ACHN (cell line): ENCODE measurements around the gene PCID2.
"Not testable (repeated sequence)": the region's sequence is repeated elsewhere in the genome, so short reads cannot be mapped to it uniquely, and the experiment has no call there.

Experiments
- DNase-seq: peaks from one replicate; pipeline ENCODE4 v3.0.0-alpha.2; 2015
- in situ Hi-C: cut with HindIII; loops from 2 replicates; pipeline ENCODE4 v1.10.0; 2017; ENCODE audit warnings: low sequenced_read_pairs, low pct_ligation_motif_present, low pct_unique_long_range_greater_than_20kb

Gene PCID2

DNA sequence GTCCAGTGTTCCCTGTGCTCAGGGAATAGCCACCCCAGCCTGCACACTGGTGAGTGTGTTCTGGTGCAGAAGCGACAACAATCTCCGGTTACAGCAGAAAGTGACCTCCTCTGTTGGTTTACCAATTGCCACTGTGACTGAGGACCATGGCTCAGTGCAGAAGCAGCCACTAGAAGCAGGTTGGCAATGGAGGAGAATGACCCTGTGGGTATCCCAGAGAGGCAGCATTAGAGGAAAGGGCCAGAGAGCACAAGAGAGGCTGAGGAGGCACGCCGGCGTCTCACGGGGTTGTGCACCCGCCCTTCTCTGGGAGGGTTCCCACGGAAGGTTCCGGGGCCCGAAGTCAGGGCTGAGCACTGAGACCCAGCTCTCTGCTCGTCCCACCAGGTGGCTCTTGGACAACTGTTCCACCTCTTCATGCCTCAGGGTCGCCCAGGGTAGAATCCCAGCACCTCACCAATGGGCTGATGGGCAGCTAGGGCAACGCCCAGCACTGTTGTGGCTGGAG, 36.0 kb downstream of the PCID2 start:
- no peak for DNase-seq
- in situ Hi-C loops: no loop called here

DNA sequence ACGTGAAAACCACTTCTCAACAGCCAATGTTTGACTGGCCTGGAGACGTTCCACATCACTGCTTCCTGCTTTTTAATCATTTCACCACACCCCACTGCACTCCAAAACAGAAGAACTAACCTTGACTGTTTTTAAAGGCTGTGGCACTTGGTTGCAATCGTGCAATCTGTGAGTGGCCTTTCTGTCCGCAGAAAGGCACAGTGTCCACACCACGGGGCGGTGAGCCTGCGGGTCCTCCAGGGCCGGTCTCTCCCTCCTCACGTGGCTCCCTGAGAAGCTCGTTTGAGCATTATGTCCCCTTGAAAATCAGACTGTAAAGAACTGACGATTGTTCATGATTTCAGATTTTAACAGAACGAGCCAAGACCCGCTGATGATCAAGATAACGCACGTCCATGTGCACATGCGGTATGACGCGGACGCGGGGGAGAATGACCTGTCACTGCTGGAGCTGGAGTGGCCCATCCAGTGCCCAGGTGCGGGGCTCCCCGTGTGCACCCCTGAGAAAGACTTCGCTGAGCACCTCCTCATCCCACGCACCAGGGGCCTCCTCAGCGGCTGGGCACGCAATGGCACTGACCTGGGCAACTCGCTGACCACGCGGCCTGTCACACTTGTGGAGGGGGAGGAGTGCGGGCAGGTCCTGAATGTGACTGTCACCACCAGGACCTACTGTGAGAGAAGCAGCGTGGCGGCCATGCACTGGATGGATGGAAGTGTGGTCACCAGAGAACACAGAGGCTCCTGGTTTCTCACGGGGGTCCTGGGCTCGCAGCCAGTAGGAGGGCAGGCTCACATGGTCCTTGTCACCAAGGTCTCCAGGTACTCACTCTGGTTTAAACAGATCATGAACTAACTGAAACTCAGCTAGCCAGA, 37.0 kb downstream of the PCID2 start:
- no peak for DNase-seq
- in situ Hi-C loops: no loop called here

DNA sequence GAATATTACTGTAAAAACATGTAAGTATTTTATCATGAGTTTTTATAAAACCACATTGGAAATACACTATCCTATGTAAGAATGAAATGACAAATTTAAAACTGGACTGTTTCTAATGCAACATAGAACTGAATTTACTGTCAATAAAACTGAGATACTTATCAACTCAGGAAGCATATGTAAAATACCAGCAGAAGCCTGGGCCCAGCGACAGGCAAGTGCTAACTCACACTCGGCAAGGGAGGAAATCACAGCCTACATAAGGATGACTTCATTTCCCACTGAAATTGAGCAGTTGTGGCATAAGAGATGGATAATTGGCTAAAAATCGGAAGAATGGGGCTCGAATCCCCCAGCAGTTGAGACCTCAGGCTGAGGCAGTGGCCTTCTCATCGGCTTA, 38.0 kb downstream of the PCID2 start:
- no peak for DNase-seq
- in situ Hi-C loops: no loop called here

DNA sequence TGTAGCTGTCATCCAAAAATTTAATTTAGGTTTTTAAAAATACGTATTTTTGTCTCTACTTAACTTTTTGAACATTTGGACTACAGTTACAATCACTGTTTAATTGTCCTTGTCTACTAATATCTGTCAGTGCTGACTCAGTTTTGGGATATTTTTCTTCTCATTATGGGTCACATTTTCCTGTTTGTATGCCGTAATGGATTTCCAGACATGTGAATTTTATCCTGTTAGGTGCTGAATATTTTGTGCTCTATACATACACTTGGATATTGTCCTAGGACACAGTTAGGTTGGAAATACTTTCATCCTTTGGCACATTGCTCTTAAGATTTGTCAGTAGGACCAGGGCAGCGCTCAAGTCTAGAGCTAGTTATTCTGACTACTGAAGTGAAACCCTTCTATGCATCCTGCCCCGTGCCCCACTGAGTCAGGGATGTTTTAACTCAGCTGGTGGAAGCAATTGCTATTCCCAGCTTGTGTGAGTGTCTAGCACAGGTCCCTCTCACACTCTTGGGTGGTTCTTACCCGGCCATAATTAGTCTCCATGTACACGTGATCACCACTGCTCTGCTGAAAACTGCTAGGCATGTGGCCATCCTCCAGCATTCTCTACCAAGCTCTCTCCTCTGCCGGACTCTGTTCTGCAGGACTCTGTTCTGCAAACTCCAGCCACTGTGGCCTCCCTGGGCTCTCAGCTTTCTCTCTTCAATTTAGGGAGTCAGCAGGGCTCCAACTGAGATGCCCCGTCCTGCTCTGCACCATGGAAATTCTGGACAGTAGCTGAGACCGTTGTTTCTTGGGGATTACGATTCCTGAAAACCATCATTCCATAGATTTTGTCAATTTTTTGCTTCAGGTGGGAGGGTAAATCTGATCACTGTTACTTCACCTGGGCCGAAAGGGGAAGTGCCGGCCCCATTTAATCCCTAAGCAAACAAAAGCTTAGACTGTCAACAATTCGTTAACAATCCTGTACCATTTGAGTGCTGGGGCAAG, 38.9 kb downstream of the PCID2 start:
- no peak for DNase-seq

DNA sequence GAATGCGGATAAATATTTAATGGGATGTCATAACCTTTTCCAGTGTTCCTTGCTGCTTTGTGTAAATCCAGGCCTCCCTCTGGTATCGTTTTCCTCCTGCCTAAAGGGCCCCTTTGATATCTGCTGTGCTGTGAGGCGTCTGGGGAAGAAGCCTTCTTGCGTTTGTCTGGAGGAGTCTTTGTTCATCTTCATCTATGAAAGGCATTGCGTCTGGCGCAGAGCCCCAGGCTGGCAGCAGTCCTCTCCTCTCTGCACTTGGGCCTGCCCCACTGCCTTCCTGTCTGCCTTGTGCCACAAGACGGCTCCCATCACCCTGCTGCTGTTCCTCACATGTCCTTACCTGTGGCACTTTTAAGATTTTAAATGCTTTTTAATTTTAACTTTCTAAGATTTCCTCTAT, 40.3 kb downstream of the PCID2 start:
- no peak for DNase-seq
- in situ Hi-C loops: no loop called here

More for the DNA sequence above, 38.9 kb downstream of the PCID2 start:
- in situ Hi-C loops: no loop called here

DNA sequence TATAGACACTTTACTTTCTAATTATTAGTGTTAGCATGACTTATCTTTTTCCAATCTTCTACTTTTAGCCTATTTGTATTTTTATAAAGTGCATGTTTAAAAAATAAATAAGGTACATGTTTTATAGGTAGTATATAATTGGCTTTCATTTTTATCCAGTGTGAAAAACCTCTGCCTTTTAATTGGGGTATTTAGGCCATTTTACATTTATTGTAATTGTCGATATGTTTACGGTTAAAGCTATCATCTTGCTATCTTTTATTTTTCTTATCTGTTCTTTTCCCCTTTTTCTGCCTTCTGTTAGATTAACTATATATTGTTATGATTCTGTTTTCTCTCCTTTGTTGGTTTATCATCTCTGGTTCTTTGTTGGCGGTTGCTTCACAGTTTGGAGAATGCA, 40.9 kb downstream of the PCID2 start:
- no peak for DNase-seq
- in situ Hi-C loops: no loop called here

DNA sequence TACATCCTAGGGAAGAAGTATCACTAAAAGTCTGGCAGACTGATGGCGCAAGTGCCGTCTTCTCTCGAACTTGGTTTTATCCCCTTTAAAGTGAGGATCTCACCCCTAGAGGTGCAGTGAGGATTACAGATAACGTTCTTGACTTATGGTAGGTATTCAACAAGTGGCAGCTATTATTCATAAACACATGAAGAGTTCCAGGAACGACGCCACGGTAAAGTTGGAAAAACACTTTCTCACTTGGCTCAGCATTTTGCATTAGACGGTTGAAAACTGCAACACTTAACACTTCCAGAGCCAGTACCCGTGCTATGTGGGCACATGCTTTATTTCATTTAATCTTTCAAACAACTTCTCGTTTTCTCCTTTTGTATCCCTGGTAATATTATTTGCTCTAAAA, 41.3 kb downstream of the PCID2 start:
- no peak for DNase-seq
- in situ Hi-C loops: no loop called here

DNA sequence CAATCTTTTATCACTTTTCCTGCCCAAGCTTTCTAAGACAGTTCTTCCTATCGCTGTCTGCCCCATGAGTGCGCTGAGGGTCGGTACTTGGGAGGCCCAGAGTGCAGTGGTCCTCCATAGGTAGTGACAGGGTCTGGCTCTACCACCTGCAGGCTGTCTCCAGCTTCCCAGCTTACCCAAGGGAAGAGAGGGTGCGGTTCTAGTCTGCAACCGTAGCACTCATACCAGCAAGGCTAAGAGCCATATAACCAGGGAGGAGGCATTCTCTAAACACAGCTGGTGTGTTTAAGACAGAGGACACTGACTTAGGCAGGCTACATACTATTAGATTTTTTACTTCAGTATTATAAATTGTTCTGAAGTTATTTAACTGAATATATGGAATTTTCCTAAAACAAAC, 41.8 kb downstream of the PCID2 start:
- DNase-seq: no peak
- in situ Hi-C loops: no loop called here

DNA sequence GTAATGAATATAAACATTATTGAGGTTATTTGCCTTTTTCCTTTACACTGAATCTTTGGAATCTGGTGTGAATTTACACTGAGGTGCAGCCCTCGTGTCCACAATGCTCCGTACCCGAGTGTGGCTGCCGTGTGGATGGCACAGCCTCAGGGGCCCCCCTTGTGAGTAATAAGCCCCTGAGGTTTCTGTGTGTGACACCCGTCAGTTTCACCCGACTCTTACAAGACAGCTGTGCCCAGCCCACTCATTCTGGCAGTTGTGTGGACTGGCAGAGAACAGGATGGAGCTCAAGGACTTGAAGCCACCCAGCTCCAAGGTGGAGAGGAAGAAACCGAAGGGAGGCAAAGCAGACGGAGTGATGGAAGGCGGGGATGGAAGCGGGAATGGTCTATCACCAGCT, 42.2 kb downstream of the PCID2 start:
- in situ Hi-C loops: no loop called here
- no peak for DNase-seq

DNA sequence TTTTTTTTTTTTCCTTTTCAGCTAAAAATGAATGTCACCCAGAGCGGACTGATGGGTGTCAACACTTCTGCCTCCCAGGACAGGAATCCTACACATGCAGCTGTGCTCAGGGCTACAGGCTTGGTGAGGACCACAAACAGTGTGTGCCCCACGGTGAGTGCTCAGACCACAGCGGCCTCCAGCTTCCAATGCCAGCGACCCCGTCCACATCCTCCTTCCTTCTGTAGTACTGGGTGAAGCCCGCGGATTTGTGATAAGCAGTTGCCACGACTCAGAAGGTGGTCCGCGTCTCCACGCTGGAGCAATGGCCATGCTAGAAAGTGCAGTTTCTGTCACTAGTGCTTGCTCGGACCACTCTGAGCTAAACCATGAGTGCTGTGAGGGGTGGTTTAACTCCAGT, 44.0 kb downstream of the PCID2 start:
- DNase-seq: no peak

DNA sequence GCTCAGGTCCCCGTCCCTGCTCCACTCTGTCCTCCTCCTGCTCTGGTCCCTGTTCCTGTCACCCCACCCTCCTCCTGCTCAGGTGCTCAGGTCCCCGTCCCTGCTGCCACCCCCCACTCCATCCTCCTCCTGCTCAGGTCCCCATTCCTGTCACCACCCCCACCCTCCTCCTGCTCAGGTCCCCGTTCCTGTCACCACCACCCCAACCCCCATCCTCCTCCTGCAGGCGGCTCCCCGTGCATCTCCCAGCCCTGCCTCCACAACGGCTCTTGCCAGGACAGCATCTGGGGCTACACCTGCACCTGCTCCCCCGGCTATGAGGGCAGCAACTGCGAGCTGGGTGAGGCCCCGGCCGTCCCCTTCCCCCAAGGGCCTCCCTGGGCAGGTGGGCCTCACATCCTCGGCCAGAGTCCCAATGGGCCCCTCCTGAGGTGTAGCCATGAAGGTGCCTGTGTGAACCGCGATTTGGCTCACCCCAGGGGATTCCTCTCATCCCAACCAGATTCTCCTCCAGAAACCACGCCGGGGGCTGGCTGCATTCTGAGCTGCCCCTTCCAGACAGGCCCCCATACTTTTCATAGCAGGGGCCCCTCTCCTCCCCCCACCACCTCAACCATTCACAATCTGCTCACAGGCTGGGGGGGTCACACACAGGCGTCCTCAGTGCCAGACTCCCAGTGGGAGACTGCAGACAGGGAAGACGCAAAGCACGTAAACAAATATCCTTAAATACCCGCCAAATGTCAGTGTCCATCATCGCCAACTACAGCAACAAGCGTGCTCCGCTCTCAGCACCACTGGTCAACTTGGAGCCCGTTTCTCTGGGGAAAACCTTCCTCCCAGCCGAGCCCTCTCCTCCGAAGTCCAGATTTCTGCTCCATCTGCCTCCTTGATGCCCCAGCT, 45.4 kb downstream of the PCID2 start:
- in situ Hi-C loops: no loop called here
- no peak for DNase-seq

More for the DNA sequence above, 44.0 kb downstream of the PCID2 start:
- in situ Hi-C loops: no loop called here

DNA sequence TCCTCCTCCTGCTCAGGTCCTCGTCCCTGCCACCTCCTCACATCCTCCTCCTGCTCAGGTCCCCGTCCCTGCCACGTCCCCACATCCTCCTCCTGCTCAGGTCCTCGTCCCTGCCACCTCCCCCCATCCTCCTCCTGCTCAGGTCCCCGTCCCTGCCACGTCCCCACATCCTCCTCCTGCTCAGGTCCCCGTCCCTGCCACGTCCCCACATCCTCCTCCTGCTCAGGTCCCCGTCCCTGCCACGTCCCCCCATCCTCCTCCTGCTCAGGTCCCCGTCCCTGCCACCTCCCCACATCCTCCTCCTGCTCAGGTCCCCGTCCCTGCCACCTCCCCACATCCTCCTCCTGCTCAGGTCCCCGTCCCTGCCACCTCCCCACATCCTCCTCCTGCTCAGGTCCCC, 46.5 kb downstream of the PCID2 start:
- DNase-seq, in situ Hi-C loops: not testable (repeated sequence)

DNA sequence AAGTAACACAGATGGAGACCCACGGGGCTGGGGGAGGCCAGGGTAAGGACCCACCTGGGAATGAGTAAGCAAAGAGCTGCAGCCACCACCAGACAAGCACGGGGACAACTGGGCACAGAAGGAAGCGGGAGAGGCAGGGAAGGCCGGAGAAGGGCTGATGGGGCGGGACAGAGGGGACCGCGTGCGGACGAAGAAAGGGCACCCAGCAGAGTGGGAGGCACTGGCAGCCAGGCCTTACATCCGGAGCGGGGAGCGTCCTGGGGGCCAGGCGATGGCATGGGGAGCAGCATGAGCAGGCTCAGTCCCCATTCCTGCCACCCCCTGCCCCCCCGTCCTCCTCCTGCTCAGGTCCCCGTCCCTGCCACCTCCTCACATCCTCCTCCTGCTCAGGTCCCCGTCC, 47.0 kb downstream of the PCID2 start:
- no peak for DNase-seq
- in situ Hi-C loops: no loop called here

DNA sequence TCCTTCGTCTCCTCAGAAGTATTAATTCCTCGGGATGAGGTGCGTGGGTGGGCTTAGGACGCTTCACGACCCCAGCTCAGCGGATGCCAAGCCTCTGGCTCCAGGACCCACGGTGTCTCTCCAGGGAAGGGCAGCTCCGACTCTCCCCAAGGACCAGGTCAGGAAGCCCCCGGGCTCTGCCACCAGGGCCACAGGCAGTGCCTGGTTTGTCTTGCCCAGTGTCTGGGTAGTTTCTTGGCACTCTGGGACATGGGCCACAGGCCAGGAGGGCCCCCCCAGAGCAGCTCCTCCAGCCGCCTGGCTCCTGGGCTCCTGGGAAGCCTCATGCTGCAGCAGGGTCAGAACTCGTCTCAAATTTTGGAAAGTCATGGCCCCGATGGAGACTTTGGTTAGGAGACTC, 47.5 kb downstream of the PCID2 start:
- in situ Hi-C loops: no loop called here
- no peak for DNase-seq

DNA sequence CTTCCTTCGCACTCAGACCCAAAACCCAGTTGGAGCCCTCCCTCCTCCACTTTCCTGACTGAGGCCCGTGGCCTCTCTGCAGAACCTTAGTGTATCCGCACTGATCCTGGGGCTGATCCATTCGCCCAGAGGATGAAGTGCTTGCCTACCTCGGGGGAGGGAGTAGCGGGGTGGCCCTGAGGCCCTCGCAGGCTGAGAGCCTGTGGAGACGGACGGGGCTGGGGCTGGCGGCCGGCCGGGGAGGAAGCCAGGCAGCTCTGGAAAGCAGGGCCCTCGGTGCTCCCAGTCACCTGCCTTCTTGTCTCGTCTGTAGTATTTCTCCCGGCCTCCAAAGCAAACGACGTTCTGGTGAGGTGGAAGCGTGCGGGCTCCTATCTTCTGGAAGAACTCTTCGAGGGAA, 48.8 kb downstream of the PCID2 start:
- DNase-seq: no peak
- in situ Hi-C loops: no loop called here

DNA sequence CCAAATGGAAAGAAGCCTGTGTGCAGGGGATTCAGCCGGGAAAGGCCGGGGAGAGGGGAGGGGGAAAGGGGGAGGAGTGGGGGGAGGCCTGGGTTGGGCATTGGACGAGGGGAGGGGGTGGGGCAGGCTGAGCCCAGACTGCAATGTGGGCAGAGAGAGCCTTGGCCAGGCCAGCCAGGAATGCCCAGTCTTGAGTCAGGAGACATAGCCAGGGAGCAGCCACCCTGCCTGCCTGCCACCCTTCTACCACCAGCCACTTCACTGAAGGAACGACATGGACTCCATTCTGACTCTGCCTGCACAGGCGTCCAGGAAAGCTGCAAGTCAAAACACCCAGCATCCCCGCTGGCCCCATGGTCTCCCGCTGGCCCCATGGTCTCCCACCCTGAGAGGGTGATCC, 49.5 kb downstream of the PCID2 start:
- DNase-seq: no peak
- in situ Hi-C loops: no loop called here

DNA sequence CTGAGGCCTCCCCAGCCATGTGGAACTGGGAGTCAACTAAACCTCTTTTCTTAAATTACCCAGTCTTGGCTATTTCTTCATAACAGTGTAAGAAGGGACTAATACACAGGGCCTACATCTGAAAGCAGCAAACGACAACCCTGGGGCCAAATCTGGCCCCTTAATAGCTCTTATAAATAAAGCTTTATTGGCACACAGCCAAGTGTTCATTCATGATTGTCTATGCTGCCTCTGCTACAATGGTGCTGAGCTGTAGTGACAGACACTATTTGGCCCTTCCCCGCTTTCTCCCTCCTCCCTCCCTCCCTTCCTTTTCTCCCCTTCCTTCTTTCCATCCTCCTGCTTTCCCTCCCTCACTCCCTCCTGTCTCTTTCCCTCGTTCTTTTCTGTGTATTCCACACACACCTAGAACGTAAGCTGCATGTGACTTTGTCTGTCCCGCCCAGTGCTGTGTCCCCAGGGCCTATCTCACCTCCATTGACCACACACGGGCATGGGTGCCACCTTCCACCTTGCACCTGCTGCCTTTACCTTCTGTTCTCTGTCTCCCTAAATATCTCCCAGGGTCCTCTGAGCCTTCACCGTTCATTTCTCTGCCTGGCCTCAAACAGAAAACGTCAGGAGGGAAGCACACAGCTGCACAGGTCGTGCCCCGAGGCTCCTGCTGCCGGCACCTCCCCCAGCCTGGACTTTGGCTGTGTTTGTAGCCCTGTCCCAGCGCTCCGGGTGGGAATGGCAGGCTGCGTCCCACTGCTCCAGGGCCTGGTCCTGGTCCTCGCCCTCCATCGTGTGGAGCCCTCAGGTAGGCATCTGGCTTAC, 50.3 kb downstream of the PCID2 start, which contains the start of gene PROZ:
PROZ (plus strand) TSS at position 720 of the 819 bp plus-strand sequence; CDS start at position 733, 13 bp downstream.
- in situ Hi-C loops: no loop called here
- DNase-seq: no peak
